ENCODE results near the gene RFNG. TPM values are rescaled to one million over a fixed set of nuclear protein-coding genes. Genes with fewer than 3 reads are reported as not detected.

RFNG gene
- polyA plus RNA-seq, 1 donor (not counting 4 experiments of a cell fraction or from before 2014, with no cell fraction given) = 10.2 TPM

GRCh38 chr17:82005701-82006348 is 45.8 kb downstream of the RFNG start:
- no peaks in the 10 kb centered on the region for H3K27me3 ChIP-seq (ENCODE audit: control insufficient read depth, extremely low read depth, insufficient read depth, low read length)
- H3K4me2 ChIP-seq (ENCODE audit: control insufficient read depth, extremely low read depth, insufficient read depth, low read depth, low read length) = peak overlapping the region; percentile 49
- DNase-seq (ENCODE audit: low read depth, low spot score) = no peak
- peaks cover 2% of the 10 kb centered on the region for H3K9me1 ChIP-seq (ENCODE audit: control insufficient read depth, extremely low read depth, insufficient read depth, low read length)
- H4K20me1 ChIP-seq (ENCODE audit: control insufficient read depth, extremely low read depth, insufficient read depth, low read length) = no peaks in the 10 kb centered on the region
- H3K79me2 ChIP-seq (ENCODE audit: control insufficient read depth, insufficient read depth, low read length) = no peaks in the 10 kb centered on the region
- H3K9ac ChIP-seq (ENCODE audit: control insufficient read depth, extremely low read depth, insufficient read depth, low read length) = no peak overlapping the region
- dilution Hi-C loops (cut with MboI; ENCODE audit: extremely low pct_ligation_motif_present, low sequenced_read_pairs) = no loop called here
- peaks cover 32% of the 10 kb centered on the region for H3K4me1 ChIP-seq (ENCODE audit: control insufficient read depth, extremely low read depth, insufficient read depth, low read length)
- H3K9me3 ChIP-seq (ENCODE audit: control insufficient read depth, low read depth, low read length) = no peaks in the 10 kb centered on the region
- no peaks in the 10 kb centered on the region for H3K36me3 ChIP-seq (ENCODE audit: control insufficient read depth in 2 of 2, extremely low read depth in 1 of 2, insufficient read depth in 2 of 2, low read length in 2 of 2)
- no peak overlapping the region for H2AFZ ChIP-seq (ENCODE audit: control insufficient read depth, low read length)
- TF ChIP-seq CTCF (optimal IDR thresholded peaks at IDR 0.05 in 1 of 3, IDR thresholded peaks at IDR 0.05 in 1 of 3, conservative IDR thresholded peaks at IDR 0.05 in 1 of 3; ENCODE audit: extremely low read depth in 1 of 3, insufficient read depth in 2 of 3, low read length in 3 of 3) = no peak
- no peak for TF ChIP-seq EZH2 (IDR thresholded peaks at IDR 0.05; ENCODE audit: low read length)
- no peak for FAIRE-seq
- no peak overlapping the region for H3K4me3 ChIP-seq (ENCODE audit: control insufficient read depth in 2 of 3, extremely low read depth in 1 of 3, insufficient read depth in 2 of 3, low read depth in 1 of 3, low read length in 3 of 3)
- no peak overlapping the region for H3K27ac ChIP-seq (ENCODE audit: control insufficient read depth, insufficient read depth, low read length)

- H3K27ac ChIP-seq (ENCODE audit: control insufficient read depth, insufficient read depth, low read length) = no peak overlapping the region
Measured at GRCh38 chr17:82004517-82005455, 46.8 kb downstream of the RFNG start.

More at GRCh38 chr17:82004517-82005455, 46.8 kb downstream of the RFNG start:
- Histone ChIP-seq H2AFZ (ENCODE audit: control insufficient read depth, low read length) (no peak overlapping the region), H3K9me3 (ENCODE audit: control insufficient read depth, low read depth, low read length) (no peaks in the 10 kb centered on the region), H3K9ac (ENCODE audit: control insufficient read depth, extremely low read depth, insufficient read depth, low read length) (no peak overlapping the region), H3K4me2 (ENCODE audit: control insufficient read depth, extremely low read depth, insufficient read depth, low read depth, low read length) (no peak overlapping the region), H3K36me3 (ENCODE audit: control insufficient read depth in 2 of 2, extremely low read depth in 1 of 2, insufficient read depth in 2 of 2, low read length in 2 of 2) (no peaks in the 10 kb centered on the region), H3K4me1 (ENCODE audit: control insufficient read depth, extremely low read depth, insufficient read depth, low read length) (peaks cover 32% of the 10 kb centered on the region), H3K4me3 (ENCODE audit: control insufficient read depth in 2 of 3, extremely low read depth in 1 of 3, insufficient read depth in 2 of 3, low read depth in 1 of 3, low read length in 3 of 3) (no peak overlapping the region), H3K79me2 (ENCODE audit: control insufficient read depth, insufficient read depth, low read length) (no peaks in the 10 kb centered on the region), H3K27me3 (ENCODE audit: control insufficient read depth, extremely low read depth, insufficient read depth, low read length) (no peaks in the 10 kb centered on the region), H4K20me1 (ENCODE audit: control insufficient read depth, extremely low read depth, insufficient read depth, low read length) (no peaks in the 10 kb centered on the region), H3K9me1 (ENCODE audit: control insufficient read depth, extremely low read depth, insufficient read depth, low read length) (peaks cover 2% of the 10 kb centered on the region)
- DNase-seq (ENCODE audit: low read depth, low spot score) (no peak), FAIRE-seq (no peak)
- TF ChIP-seq CTCF (optimal IDR thresholded peaks at IDR 0.05 in 1 of 3, IDR thresholded peaks at IDR 0.05 in 1 of 3, conservative IDR thresholded peaks at IDR 0.05 in 1 of 3; ENCODE audit: extremely low read depth in 1 of 3, insufficient read depth in 2 of 3, low read length in 3 of 3) (no peak), EZH2 (IDR thresholded peaks at IDR 0.05; ENCODE audit: low read length) (no peak)
- dilution Hi-C loops (cut with MboI; ENCODE audit: extremely low pct_ligation_motif_present, low sequenced_read_pairs) = no loop called here

All from keratinocyte (primary cell).